HG03175 (cell line): ENCODE measurements around the gene OPHN1.
"Not testable (repeated sequence)": the region's sequence is repeated elsewhere in the genome, so short reads cannot be mapped to it uniquely, and the experiment has no call there.

Experiments
- ATAC-seq: cut with Tn5 transposase; IDR thresholded peaks from one replicate; pipeline ENCODE4 v1.9.1; 2021; ENCODE audit warnings: mild to moderate bottlenecking, moderate library complexity; ENCODE audit not compliant: unreplicated experiment

Gene OPHN1

DNA sequence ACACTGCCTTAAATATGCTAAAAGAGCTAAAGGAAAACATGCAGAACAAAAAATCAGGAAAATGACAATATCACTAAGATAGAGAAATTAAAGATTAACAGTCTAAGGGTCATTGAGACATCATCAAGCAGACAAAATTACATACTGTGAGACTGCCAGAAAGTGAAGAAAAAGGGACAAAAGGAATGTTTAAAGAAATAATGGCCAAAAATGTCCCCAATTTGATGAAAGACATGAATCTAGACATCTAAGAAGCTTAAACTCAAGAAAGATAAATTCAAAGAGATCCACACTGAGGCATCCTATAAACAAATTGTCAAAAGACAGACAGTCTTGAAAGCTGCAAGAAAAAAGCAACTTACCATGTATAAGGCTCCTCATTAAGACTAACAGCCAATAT is 63.7 kb downstream of the OPHN1 start:
- ATAC-seq: no peak

DNA sequence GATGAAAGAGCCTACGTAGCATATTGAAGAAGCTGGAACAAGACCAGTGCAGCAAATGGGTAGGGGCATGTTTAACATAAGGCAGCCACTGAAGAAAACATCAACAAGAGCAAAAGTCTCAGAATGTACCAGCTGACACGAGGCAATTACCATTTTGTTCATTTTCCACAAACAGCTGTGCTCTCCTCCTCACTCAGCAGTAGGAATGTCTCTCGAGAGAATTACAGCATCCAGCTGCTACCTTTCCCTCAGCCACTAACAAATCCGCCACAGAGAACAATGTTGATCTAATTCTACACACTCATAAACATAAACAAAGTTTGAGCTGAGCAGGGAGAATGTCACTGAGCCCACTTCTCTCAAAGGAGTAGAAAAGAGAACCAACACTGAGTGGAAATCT is 68.0 kb downstream of the OPHN1 start:
- no peak for ATAC-seq

DNA sequence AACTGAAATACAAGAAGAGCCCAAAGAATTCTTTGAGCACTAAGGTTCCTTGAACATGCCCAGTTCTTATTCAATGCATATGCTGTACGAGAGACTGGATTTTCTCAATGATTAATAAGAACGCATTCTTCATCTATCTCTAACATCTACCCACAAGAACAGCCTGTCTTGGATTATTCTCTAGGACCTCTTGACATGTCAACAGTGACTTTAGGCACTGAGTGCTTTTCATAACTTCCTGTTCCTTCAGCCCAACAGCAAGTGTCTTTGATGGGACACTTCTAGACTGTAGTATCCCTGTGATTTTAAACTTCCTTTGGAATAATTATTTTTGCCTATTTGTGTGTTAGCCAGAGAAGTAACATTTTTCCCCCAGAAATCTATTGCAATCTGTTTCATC is 69.3 kb downstream of the OPHN1 start:
- ATAC-seq: no peak

DNA sequence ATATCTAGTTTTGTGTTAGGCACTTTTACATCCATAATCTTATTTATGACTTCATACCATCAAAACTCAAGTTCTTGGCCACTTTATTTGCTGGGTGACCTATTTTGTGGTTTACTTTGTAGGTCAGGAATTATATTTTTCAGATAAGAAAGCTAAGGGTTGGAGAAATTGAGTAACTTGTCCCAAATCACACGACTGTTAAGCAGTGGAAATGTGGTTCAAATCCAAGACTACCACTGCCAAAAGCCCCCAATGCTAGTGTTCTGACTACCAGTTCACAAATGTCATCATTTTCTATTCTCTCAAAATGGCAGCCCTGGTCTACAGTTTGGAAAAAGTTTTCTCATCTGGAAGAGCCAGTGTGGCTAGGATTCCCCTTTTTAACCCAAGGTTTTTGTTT is 74.6 kb downstream of the OPHN1 start:
- ATAC-seq: no peak

DNA sequence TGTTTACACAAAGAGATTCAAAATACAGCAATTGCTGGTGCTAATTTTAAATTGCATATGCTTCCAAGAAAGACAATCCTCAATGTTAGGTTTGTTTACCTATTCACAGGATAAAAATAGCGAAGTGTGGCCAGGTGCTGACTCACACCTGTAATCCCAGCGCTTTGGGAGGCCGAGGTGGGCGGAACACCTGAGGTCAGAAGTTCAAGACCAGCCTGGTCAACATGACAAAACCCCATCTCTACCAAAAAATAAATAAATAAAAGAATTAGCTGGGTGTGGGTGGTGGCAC is 77.7 kb downstream of the OPHN1 start:
- ATAC-seq: no peak

DNA sequence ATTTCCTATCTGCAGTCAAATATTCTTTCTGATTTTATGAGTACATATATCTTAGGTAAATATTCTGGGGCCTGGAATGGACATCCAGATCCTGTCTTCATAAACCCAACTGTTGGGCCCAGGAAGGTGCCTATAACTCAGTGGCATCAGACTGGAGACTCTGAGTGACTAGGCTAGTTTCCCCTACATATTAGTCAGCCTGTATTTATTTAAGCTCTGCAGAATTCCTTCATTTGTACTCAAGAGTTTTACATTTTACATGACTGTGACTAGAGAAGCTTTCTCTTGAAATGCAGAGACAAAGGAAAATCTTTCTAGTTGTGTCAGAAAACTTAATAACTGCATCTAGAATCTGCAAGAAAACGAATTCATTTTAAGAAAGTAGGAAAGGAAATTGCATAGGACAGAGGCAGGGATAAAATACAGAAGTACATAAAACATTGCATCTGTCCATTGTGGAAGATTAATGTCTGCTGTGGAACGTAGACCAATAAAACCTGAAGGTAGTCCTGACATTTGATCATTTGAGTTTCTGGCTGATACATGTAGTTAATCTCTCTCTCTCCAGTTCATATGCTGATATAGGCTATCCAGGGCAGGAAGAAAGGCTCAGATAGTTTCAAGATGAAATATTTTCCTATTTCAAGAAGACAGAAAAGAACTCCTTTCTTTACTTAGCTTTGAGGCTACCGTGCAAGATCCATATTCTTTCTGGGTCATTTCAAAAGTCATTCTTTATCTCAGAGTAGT is 78.2 kb downstream of the OPHN1 start:
- no peak for ATAC-seq

DNA sequence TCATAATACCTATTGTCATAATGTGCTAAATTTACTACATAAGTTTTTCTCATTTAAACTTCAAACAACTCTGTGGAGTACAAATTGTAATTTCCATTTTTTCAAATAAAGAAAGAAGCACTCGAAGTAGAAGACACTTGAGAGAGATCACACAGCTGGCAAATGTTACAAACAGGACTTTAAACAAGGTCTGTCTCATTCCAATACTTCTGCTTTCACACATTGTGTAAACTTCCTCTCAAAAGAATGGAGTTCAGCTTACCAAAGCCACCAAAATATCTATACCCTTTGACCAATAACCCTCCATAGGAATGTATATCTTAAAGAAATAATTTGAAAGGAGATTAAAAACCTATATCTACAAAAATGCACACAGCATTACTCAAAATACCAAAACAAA is 88.3 kb downstream of the OPHN1 start:
- ATAC-seq: no peak

DNA sequence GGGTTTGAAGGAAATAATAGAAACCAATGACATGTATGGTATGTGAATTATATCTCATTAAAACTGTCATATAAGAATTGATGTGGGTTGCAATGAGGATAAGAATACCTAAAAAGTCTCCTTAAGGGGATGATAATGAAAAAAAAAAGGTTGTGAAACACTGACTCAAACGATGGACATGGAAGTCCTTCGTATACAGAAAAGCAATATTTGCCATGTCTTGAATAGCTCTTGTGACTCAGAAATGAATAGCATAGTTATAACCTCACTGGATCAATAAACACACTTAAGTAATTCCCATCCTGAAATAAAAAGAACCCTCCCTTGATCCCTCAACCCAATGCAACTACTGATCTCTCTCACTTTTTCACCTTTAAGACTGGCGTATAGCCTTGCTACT is 89.7 kb downstream of the OPHN1 start:
- no peak for ATAC-seq

DNA sequence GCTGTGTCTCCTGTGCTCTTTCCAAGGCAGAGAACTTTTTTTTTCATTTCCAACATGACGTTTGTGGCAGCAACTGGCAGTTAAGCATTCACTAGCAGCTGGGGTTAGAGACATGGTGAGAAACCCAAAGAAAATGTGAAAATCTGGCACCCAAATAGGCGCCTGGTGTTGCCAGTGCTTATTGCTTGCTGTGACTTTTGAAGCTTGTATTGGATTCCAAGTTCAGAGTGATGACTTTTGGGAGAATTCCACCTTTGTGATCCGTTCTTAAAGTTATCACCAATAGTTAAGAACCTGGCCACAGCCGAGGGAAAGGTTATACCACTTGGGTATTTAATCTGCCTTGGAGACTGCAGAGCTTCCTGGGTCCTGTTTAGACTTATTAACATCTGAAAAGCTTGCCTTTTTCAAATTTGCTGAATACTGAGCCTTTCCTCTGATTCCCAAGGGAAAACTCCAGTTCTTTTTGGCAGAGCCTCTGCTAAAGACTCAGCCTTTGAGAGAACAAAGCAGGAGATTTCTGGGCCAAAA is 101.0 kb downstream of the OPHN1 start:
- no peak for ATAC-seq

DNA sequence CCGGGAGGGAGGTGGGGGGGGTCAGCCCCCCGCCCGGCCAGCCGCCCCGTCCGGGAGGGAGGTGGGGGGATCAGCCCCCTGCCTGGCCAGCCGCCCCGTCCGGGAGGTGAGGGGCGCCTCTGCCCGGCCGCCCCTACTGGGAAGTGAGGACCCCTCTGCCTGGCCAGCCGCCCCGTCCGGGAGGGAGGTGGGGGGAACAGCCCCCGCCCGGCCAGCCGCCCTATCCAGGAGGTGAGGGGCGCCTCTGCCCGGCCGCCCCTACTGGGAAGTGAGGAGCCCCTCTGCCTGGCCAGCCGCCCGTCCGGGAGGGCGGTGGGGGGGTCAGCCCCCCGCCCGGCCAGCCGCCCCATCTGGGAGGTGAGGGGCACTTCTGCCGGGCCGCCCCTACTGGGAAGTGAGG is 106.5 kb downstream of the OPHN1 start:
- ATAC-seq: not testable (repeated sequence)

DNA sequence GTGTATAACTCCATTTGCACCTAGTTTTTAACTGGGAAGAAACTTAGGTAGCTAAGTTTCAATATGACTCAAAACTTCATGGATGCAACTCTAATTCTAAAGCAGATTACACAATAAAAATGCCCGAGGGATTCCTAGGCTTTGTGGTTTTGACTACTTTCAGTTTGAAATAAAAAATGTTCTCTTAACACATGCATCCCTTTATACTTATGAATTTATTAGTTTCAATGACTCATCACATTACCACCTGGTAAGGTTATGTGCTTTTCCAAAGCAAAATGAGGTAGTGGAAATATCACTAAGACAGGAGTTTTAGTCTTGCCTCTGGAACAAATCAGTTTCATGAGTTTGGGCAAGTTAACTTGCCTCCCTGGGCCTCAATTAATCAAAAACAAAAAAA is 125.5 kb downstream of the OPHN1 start:
- ATAC-seq: no peak

DNA sequence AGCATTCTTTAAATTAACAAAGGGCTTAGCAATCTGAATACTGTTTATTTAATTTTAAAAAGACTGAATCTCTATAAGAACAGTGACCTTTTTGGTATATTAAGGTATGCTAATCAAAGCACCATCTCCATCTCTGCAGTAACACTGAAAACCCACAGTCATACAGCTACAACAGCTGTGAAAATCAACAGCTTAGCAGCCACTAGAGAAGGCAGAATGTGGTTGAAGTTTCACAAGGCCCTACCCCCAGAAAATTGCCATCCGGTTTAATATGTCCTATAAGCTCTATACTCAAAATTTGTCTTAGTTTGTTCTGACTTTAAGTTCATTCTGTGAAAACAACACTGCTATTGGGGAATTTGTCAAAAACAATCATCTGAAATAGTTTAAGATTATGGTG is 128.7 kb downstream of the OPHN1 start:
- ATAC-seq: no peak

DNA sequence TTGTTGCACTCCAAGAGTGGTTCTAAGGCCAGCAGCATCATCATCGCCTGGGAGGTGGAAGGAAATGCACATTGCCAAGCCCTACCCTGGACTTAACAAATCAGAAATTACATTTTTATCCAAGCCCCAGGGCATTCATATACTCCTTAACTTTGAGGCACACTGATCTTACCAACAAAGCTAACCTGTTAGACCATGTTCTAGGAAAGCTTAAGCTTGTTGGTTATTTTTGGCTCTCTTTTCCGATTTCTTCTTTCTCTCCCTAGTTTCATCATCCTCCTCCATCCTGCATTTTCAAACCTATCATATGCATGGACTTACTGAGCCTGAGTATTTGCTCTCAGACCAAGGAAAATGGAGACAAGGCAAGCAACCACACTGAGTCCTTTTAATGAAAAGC is 133.4 kb downstream of the OPHN1 start:
- no peak for ATAC-seq

DNA sequence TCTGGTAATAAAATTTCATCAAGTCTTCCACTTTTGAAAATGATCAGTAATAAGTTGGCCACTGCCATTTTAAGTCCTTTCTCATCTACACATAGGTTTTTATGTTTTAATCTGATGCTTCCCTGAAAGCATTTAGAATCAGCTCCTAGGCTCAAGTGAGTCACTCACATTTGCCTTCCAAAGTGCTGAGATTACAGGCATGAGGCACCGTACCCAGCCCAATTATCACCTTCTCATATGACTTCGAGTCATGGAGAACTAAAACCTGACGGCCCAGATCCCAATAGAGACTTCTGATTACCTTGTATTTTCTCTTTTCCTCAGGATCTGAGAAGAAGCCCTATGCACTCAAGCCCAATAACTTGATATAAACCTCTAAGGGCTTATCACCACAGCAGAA is 140.8 kb downstream of the OPHN1 start:
- ATAC-seq: no peak

DNA sequence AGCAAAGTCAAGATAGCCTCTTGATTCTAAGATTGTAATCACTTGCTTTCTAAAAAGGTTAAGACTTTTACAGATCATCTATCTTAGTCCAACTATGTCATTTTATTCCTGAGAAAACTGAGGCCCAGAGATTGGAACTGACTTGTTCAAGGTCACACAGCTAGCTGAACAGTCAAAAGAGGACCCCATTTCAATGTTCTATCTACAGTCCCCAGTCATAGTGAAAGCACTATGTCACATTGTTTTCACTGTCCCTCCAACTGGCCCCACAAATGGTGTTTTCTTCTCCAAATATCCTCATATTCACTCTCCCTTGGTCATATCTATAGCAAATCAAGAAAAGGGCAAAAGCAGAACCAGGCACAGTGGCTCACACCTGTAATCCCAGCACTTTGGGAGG is 145.2 kb downstream of the OPHN1 start:
- no peak for ATAC-seq

DNA sequence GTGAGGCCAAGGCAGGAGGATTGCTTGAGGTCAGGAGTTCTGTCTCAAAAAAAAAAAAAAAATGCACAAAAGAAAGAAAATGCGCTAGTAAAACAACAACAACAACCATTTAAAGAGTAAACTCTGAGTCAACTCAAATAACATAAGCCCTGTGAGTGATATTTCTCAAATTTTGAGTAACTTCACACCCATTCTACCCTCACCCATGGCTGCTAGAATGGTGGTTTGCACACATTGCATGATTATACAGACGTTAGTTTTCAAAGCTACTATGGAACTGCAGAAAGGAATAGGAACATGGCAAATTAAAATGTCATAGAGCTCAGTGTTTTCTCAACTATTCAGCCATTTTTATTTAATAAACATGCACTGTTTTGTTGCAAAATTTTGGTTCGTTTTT is 145.9 kb downstream of the OPHN1 start:
- ATAC-seq: no peak

DNA sequence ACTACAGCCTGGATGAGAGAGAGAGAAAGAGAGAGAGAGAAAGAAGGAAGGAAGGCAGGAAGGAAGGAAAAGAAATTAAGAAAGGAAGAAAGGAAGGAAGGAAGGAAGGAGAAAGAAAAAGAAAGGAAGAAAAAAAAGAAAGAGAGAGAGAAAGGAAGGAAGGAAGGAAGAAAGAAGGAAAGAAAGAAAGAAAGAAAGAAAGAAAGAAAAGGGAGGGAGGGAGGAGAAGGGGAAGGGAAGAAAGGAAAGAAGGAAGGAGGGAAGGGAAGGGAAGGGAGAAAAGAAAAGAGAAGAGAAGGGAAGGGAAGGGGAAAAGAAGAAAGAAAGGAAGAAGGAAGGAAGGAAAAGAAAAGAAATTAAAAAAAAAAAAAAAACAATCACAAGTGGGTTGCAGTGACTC is 146.3 kb downstream of the OPHN1 start:
- no peak for ATAC-seq

DNA sequence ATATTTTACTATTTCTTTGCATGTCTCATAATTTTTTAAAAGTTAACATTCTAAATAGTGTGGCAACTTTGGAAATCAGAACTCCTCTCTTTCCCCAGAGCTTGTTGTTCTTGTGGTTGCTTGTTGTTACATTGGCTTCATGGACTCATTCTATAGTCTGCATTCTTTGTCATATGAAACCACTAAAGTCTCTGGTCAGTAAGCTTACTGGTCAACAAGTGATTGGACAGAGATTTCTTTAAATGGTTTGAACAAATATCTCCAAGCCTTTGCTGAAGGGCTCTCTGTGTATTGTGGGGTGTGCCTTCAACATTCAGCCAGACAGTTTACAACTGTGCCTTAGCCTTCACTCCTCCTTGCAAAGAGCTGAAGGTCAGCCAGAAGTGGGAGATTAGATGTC is 147.2 kb downstream of the OPHN1 start:
- ATAC-seq: no peak

DNA sequence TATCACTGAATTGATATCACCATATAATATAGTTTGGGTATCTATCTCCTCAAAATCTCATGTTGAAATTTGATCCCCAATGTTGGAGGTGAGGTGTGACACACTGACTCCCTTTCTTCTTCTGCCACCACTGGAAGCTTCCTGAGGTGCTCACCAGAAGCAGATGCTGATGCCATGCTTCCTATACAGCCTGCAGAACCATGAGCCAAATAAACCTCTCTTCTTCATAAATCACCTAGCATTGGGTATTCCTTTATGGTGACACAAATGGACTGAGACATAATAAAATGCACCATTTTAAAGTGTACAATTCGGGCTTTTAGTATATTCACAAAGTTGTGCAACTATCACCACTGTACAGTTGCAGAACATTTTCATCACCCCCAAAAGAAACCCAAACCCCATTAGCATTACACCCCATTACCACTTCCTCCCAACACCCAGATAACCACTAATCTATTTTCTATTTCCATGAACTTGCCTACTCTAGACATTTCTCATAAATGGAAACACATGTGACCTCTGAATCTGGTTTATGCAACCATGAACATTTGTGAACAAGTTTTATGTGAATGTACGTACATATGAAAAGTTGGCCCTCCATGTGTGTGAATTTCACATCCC is 148.9 kb downstream of the OPHN1 start:
- ATAC-seq: no peak

DNA sequence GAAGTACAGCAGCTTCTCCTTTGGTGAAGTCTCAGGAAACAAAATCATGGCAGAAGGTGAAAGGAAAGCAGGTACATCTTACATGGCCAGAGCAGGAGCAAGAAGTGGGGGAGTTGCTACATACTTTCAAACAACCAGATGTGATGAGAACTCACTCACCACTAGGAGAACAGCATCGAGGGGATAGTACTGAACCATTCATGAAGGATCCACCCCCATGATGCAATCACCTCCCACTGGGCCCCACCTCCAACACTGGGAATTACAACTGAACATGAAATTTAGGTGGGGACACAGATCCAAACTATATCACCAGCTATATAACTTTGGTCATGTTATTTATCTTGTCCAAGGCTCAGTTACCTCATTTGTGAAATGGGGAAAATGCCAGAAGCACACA is 159.4 kb downstream of the OPHN1 start:
- no peak for ATAC-seq

DNA sequence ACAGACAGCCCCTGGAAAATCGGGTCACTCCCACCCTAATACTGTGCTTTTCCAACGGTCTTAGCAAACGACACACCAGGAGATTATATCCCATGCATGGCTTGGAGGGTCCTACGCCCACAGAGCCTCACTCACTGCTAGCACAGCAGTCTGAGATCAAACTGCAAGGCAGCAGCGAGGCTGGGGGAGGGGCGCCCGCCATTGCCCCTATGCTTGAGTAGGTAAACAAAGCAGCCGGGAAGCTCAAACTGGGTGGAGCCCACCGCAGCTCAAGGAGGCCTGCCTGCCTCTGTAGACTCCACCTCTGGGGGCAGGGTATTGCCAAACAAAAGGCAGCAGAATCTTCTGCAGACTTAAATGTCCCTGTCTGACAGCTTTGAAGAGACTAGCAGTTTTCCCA is 168.5 kb downstream of the OPHN1 start:
- ATAC-seq: not testable (repeated sequence)

DNA sequence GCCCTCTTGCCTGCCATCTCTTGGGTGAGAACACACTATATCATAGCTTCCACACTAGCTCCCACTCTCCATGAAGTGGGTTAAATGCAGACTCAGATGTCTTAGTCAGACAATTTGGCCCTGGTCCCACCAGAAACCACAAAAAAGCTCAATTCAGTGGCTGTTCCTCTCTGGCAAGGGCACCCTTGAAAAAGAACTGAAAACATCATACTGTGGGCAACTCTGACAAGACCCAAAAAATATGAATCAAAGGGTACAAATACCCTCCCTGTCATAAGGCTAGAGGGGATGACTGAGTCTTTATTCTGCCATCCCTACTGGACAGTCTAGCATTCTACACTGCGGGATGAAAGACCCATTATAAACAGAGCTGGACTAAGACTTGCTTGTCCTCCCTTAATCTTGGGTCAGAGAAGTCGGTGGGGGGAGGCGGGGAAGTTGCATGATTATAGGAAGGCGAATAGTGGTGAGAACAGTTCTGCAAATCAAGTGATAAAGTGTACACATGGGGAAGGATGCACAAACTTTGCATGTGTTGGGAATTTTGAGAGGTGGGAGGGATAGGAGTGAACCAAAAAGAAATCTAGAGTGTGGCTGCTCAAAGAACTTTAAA is 172.1 kb downstream of the OPHN1 start:
- no peak for ATAC-seq
